Activated CD4-positive, alpha-beta memory T cell treated with anti-CD3 and anti-CD28 coated beads for 36 hours (primary cell): ENCODE results near the gene DNAJC17. TPM values are rescaled to one million over a fixed set of nuclear protein-coding genes. Genes with fewer than 3 reads are reported as not detected.

Source experiments
- CTCF ChIA-PET: fragments of 350-600 bp; sonication (Branson Sonifier 250); formaldehyde crosslinking; loops from one replicate; lab custom pipeline; 2021; ENCODE audit warnings: antibody characterized with exemption, inconsistent platforms; lab: Charles Lee
- POLR2A ChIA-PET: fragments of 350-600 bp; sonication (Branson Sonifier 250); formaldehyde crosslinking; loops from one replicate; lab custom pipeline; 2021; ENCODE audit warnings: antibody characterized with exemption; lab: Charles Lee
- DNase-seq: peaks from one replicate; pipeline ENCODE4 v3.0.0-alpha.2; 2020
- H3K27ac Mint-ChIP-seq: one replicate; pipeline ENCODE4 v1.8.0; 2021; ENCODE audit warnings: mixed read lengths
- H3K27me3 Mint-ChIP-seq: one replicate; pipeline ENCODE4 v1.8.0; 2021; ENCODE audit warnings: mixed read lengths
- H3K36me3 Mint-ChIP-seq: one replicate; pipeline ENCODE4 v1.8.0; 2021; ENCODE audit warnings: mixed read lengths
- H3K4me1 Mint-ChIP-seq: one replicate; pipeline ENCODE4 v1.8.0; 2021; ENCODE audit warnings: low read depth, mixed read lengths
- H3K4me3 Mint-ChIP-seq: one replicate; pipeline ENCODE4 v1.8.0; 2021; ENCODE audit warnings: mild to moderate bottlenecking, mixed read lengths
- H3K9me3 Mint-ChIP-seq: one replicate; pipeline ENCODE4 v1.8.0; 2021; ENCODE audit warnings: mixed read lengths
- intact Hi-C: fragments of 100-400 bp; cut with micrococcal nuclease; formaldehyde crosslinking; loops from one replicate; pipeline ENCODE4 v1.15.1; 2023
- total RNA-seq, 2 experiments: library from RNA; stranded (reverse); gene quantifications; one replicate each; pipeline ENCODE4 v1.2.3, GENCODE V29; 2021

The DNAJC17 gene
- total RNA-seq, 2 experiments from 2014 or later: 32.5 to 34.5 TPM

GRCh38 chr15:40806672-40807027 lies 623 bp downstream of the DNAJC17 start:
- DNase-seq: no peak
- CTCF ChIA-PET: interaction anchor here (0.6 to 3.5 kb wide), 6 partner anchors 15 to 135 kb away, joined by 4 to 21 read pairs (median 9); partner anchors contain the start of gene VPS18
- peak overlapping the region; percentile 98 for H3K27ac Mint-ChIP-seq
- POLR2A ChIA-PET: interaction anchor here (1.4 to 1.5 kb wide), 3 partner anchors 14 to 112 kb away, joined by 3 to 5 read pairs (median 4); partner anchors contain the start of gene SPINT1
- H3K36me3 Mint-ChIP-seq: peaks cover 20% of the 10 kb centered on the region
- peaks cover 24% of the 10 kb centered on the region for H3K4me1 Mint-ChIP-seq
- intact Hi-C loops: loop anchor here (1.0 to 5.0 kb wide), 13 partner anchors 8 to 477 kb away; partner anchors contain the start of genes CCDC32, INO80, KNL1 and RMDN3
- H3K27me3 Mint-ChIP-seq: no peaks in the 10 kb centered on the region
- H3K4me3 Mint-ChIP-seq: peak overlapping the region; percentile 97
- H3K9me3 Mint-ChIP-seq: no peaks in the 10 kb centered on the region

- Mint-ChIP-seq H3K27me3 (no peaks in the 10 kb centered on the region), H3K4me3 (no peak overlapping the region), H3K9me3 (no peaks in the 10 kb centered on the region), H3K4me1 (peaks cover 25% of the 10 kb centered on the region), H3K36me3 (peaks cover 14% of the 10 kb centered on the region), H3K27ac (no peak overlapping the region)
- no peak for DNase-seq
- POLR2A ChIA-PET: interaction anchor here (1.0 to 1.3 kb wide), 2 partner anchors 34 to 109 kb away, joined by 3 to 4 read pairs; partner anchors contain the start of gene C15orf62
- CTCF ChIA-PET: interaction anchor here (0.6 to 1.2 kb wide), 2 partner anchors 13 to 55 kb away, joined by 3 to 5 read pairs; no protein-coding TSS in a partner anchor
- intact Hi-C loops: no loop called here
These were observed 3.6 kb downstream of the DNAJC17 start for GRCh38 chr15:40803688-40804087.

GRCh38 chr15:40803076-40803475 lies 4.2 kb downstream of the DNAJC17 start:
- Mint-ChIP-seq H3K36me3 (peaks cover 14% of the 10 kb centered on the region), H3K27me3 (no peaks in the 10 kb centered on the region), H3K27ac (no peak overlapping the region), H3K4me1 (peaks cover 25% of the 10 kb centered on the region), H3K4me3 (no peak overlapping the region), H3K9me3 (no peaks in the 10 kb centered on the region)
- DNase-seq: no peak
- intact Hi-C loops: no loop called here
- POLR2A ChIA-PET: interaction anchor here (1.3 kb wide), 1 partner anchor 109 kb away, joined by 4 read pairs; no protein-coding TSS in a partner anchor
- CTCF ChIA-PET: interaction anchor here (0.6 to 2.1 kb wide), 3 partner anchors 12 to 56 kb away, joined by 3 to 10 read pairs (median 5); no protein-coding TSS in a partner anchor

- CTCF ChIA-PET: interaction anchor here (0.9 to 3.2 kb wide), 2 partner anchors 60 to 95 kb away, joined by 4 to 9 read pairs; partner anchors contain the start of gene VPS18
- intact Hi-C loops: no loop called here
- Mint-ChIP-seq H3K27me3 (no peaks in the 10 kb centered on the region), H3K27ac (no peak overlapping the region), H3K4me3 (no peak overlapping the region), H3K36me3 (peaks cover 12% of the 10 kb centered on the region), H3K9me3 (no peaks in the 10 kb centered on the region), H3K4me1 (peaks cover 22% of the 10 kb centered on the region)
- DNase-seq: no peak
- POLR2A ChIA-PET: no interaction called here
These were observed 7.8 kb downstream of the DNAJC17 start for GRCh38 chr15:40799523-40799922.

- Mint-ChIP-seq H3K27me3 (no peaks in the 10 kb centered on the region), H3K36me3 (peaks cover 9% of the 10 kb centered on the region), H3K4me3 (no peak overlapping the region), H3K27ac (no peak overlapping the region), H3K4me1 (peaks cover 34% of the 10 kb centered on the region), H3K9me3 (no peaks in the 10 kb centered on the region)
- intact Hi-C loops: no loop called here
- CTCF ChIA-PET: interaction anchor here (1.0 kb wide), 2 partner anchors 14 to 63 kb away, joined by 3 to 5 read pairs; no protein-coding TSS in a partner anchor
- no peak for DNase-seq
- POLR2A ChIA-PET: interaction anchor here (0.8 kb wide), 1 partner anchor 9 kb away, joined by 3 read pairs; no protein-coding TSS in a partner anchor
These were observed 10.8 kb downstream of the DNAJC17 start for GRCh38 chr15:40796512-40796911.

GRCh38 chr15:40796041-40796440 lies 11.2 kb downstream of the DNAJC17 start:
- DNase-seq: no peak
- peaks cover 7% of the 10 kb centered on the region for H3K36me3 Mint-ChIP-seq
- no peaks in the 10 kb centered on the region for H3K27me3 Mint-ChIP-seq
- intact Hi-C loops: no loop called here
- peaks cover 32% of the 10 kb centered on the region for H3K4me1 Mint-ChIP-seq
- CTCF ChIA-PET: interaction anchor here (1.0 kb wide), 2 partner anchors 14 to 63 kb away, joined by 3 to 5 read pairs; no protein-coding TSS in a partner anchor
- H3K9me3 Mint-ChIP-seq: no peaks in the 10 kb centered on the region
- no peak overlapping the region for H3K4me3 Mint-ChIP-seq
- POLR2A ChIA-PET: no interaction called here
- no peak overlapping the region for H3K27ac Mint-ChIP-seq

GRCh38 chr15:40793216-40793989 lies 13.9 kb downstream of the DNAJC17 start:
- ChIA-PET CTCF (interaction anchor here (0.6 to 1.5 kb wide), 2 partner anchors 29 to 125 kb away, joined by 3 read pairs; partner anchors contain the start of gene GCHFR), POLR2A (interaction anchor here (0.6 to 1.0 kb wide), 2 partner anchors 14 to 50 kb away, joined by 3 to 4 read pairs; partner anchors contain the start of genes DNAJC17 and ZFYVE19)
- H3K27me3 Mint-ChIP-seq: no peaks in the 10 kb centered on the region
- H3K36me3 Mint-ChIP-seq: peaks cover 5% of the 10 kb centered on the region
- H3K4me1 Mint-ChIP-seq: peaks cover 30% of the 10 kb centered on the region
- intact Hi-C loops: loop anchor here (2.0 kb wide), 1 partner anchor 13 kb away; the partner anchor contains the start of genes DNAJC17 and ZFYVE19
- no peaks in the 10 kb centered on the region for H3K9me3 Mint-ChIP-seq
- no peak overlapping the region for H3K27ac Mint-ChIP-seq
- DNase-seq: peak; percentile 79
- H3K4me3 Mint-ChIP-seq: no peak overlapping the region

- Mint-ChIP-seq H3K27me3 (no peaks in the 10 kb centered on the region), H3K4me1 (peaks cover 31% of the 10 kb centered on the region), H3K27ac (no peak overlapping the region), H3K4me3 (no peak overlapping the region), H3K36me3 (peaks cover 2% of the 10 kb centered on the region), H3K9me3 (no peaks in the 10 kb centered on the region)
- POLR2A ChIA-PET: interaction anchor here (1.0 kb wide), 1 partner anchor 15 kb away, joined by 3 read pairs; the partner anchor contains the start of genes DNAJC17 and ZFYVE19
- CTCF ChIA-PET: interaction anchor here (1.1 to 1.5 kb wide), 2 partner anchors 15 to 67 kb away, joined by 3 to 8 read pairs; partner anchors contain the start of genes DNAJC17 and ZFYVE19
- intact Hi-C loops: loop anchor here (2.0 kb wide), 1 partner anchor 14 kb away; the partner anchor contains the start of genes DNAJC17 and ZFYVE19
- no peak for DNase-seq
These were observed 14.9 kb downstream of the DNAJC17 start for GRCh38 chr15:40792394-40792793.

GRCh38 chr15:40790718-40791117 lies 16.6 kb downstream of the DNAJC17 start:
- no peak overlapping the region for H3K4me3 Mint-ChIP-seq
- CTCF ChIA-PET: interaction anchor here (1.3 to 1.7 kb wide), 2 partner anchors 8 to 13 kb away, joined by 4 to 5 read pairs; no protein-coding TSS in a partner anchor
- peaks cover 2% of the 10 kb centered on the region for H3K36me3 Mint-ChIP-seq
- DNase-seq: no peak
- H3K27ac Mint-ChIP-seq: no peak overlapping the region
- POLR2A ChIA-PET: no interaction called here
- intact Hi-C loops: no loop called here
- H3K4me1 Mint-ChIP-seq: peaks cover 40% of the 10 kb centered on the region
- H3K27me3 Mint-ChIP-seq: no peaks in the 10 kb centered on the region
- H3K9me3 Mint-ChIP-seq: no peaks in the 10 kb centered on the region

GRCh38 chr15:40789999-40790398 lies 17.3 kb downstream of the DNAJC17 start:
- H3K4me3 Mint-ChIP-seq: no peak overlapping the region
- H3K9me3 Mint-ChIP-seq: no peaks in the 10 kb centered on the region
- H3K4me1 Mint-ChIP-seq: peaks cover 40% of the 10 kb centered on the region
- ChIA-PET POLR2A (no interaction called here), CTCF (interaction anchor here (1.3 to 1.7 kb wide), 2 partner anchors 7 to 14 kb away, joined by 4 to 5 read pairs; no protein-coding TSS in a partner anchor)
- peaks cover 2% of the 10 kb centered on the region for H3K36me3 Mint-ChIP-seq
- no peak overlapping the region for H3K27ac Mint-ChIP-seq
- H3K27me3 Mint-ChIP-seq: no peaks in the 10 kb centered on the region
- DNase-seq: no peak
- intact Hi-C loops: no loop called here

GRCh38 chr15:40789119-40789518 lies 18.2 kb downstream of the DNAJC17 start:
- intact Hi-C loops: no loop called here
- Mint-ChIP-seq H3K27ac (no peak overlapping the region), H3K4me3 (no peak overlapping the region), H3K9me3 (no peaks in the 10 kb centered on the region), H3K4me1 (peaks cover 40% of the 10 kb centered on the region), H3K36me3 (peaks cover 4% of the 10 kb centered on the region), H3K27me3 (no peaks in the 10 kb centered on the region)
- CTCF ChIA-PET: interaction anchor here (0.5 to 0.9 kb wide), 2 partner anchors 105 to 213 kb away, joined by 3 to 4 read pairs; partner anchors contain the start of gene VPS18
- POLR2A ChIA-PET: interaction anchor here (0.6 to 1.1 kb wide), 3 partner anchors 9 to 157 kb away, joined by 3 read pairs; no protein-coding TSS in a partner anchor
- no peak for DNase-seq
